Measurements from ENCODE around the gene SF3A2. TPM values are rescaled to one million over a fixed set of nuclear protein-coding genes. Genes with fewer than 3 reads are reported as not detected.

Gene SF3A2
- total and polyA plus RNA-seq, 10 of the 15 experiments (the other 5 are each of a cell fraction or from before 2014, with no cell fraction given): 0.33 to 143 (median 30.6) TPM

DNA sequence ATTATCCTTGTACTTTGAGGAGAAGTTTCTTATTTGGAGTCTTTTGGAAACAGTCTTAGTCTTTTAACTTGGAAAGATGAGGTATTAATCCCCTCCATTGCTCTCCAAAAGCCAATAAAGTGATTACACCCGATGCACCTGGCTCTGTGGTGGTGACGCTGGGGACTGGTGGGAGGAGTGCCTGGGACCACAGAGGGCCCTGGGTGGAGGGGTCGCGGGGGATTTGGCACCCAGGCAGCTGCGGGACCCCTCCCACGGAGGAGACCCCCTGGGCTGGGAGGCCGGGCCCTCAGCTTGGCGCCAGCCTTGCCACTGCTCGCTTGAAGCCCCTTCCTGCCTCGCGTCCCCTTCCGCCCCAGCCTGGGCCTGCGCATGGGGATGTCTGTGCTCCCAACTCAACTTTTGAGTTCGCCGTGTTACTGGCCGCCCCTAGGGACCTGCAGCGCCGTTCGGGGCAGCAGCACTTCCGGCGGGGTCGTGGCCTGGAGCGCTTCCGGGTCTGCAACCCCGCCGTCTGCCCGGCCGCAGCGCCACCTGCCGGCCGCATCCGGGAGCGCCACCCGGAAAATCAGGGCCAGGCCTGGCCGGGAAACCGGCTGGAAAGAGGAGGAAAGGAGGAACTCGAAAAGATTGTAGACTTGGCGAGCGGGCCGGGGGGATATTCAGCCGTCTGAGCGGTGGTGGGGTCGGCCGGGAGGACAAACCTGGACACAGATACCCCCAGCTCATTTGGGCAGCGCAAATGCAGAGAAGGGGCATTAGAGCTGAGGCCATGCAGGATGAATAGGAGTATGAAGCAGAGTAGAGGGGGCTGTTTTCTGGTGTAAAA, 36.9 kb downstream of the SF3A2 start:
- intact Hi-C loops (cut with micrococcal nuclease; ENCODE audit: unreplicated experiment): loop anchor here (1.0 to 10.0 kb wide), 3 partner anchors 37 to 511 kb away; partner anchors contain the start of genes PLEKHJ1, SF3A2, SGTA and THOP1
- ATAC-seq: peak; percentile 71
- BruUV-seq (replicated peaks): no TSS peak
- SMC1A ChIA-PET (ENCODE audit: uncharacterized antibody, unreplicated experiment): interaction anchor here (0.9 to 5.1 kb wide), 6 partner anchors 12 to 119 kb away, joined by 3 to 30 read pairs (median 4); no protein-coding TSS in a partner anchor
- H3K4me1 ChIP-seq (ENCODE audit: control insufficient read depth, insufficient read depth, low read length): peaks cover 9% of the 10 kb centered on the region
- peak; percentile 89 for FAIRE-seq
- H3K27me3 ChIP-seq (replicated peaks in 1 of 2; ENCODE audit: control insufficient read depth in 2 of 2, insufficient read depth in 2 of 2, low read length in 1 of 2): no peaks in the 10 kb centered on the region
- WGBS (ENCODE audit: insufficient coverage, insufficient replicate concordance, low lambda C conversion rate, missing lambda C conversion rate): 2% methylated on average over 45 of the region's 45 CpGs
- peak overlapping the region; percentile 58; the same call in 1 of the 2 replicates for H3K9ac ChIP-seq (ENCODE audit: control insufficient read depth, insufficient read depth, low read length)
- H3K27ac ChIP-seq (ENCODE audit: control insufficient read depth, insufficient read depth): peak overlapping the region; percentile 49
- H3K4me3 ChIP-seq: peak overlapping the region; percentile 95
- POLR2A ChIA-PET: interaction anchor here (1.3 to 3.5 kb wide), 3 partner anchors 15 to 102 kb away, joined by 3 to 16 read pairs (median 3); no protein-coding TSS in a partner anchor
- DNase-seq (ENCODE audit: low read depth, low spot score): peak; percentile 65
- CTCF ChIA-PET: interaction anchor here (1.0 to 6.4 kb wide), 12 partner anchors 12 to 377 kb away, joined by 3 to 46 read pairs (median 7); partner anchors contain the start of genes PLEKHJ1 and TIMM13
- peaks cover 13% of the 10 kb centered on the region for H4K20me1 ChIP-seq (ENCODE audit: control insufficient read depth, insufficient read depth)
- H3K9me3 ChIP-seq (replicated peaks; ENCODE audit: control insufficient read depth, insufficient read depth, low read length): no peaks in the 10 kb centered on the region
- H3K4me2 ChIP-seq (ENCODE audit: control insufficient read depth, insufficient read depth): peak overlapping the region; percentile 92
- peaks cover 4 to 19% of the 10 kb centered on the region in 2 experiments for H3K36me3 ChIP-seq (ENCODE audit: control insufficient read depth in 2 of 2, insufficient read depth in 2 of 2, low read length in 1 of 2)
- in situ Hi-C loops (cut with MboI): loop anchor here (5.0 to 10.0 kb wide), 3 partner anchors 36 to 341 kb away; partner anchors contain the start of genes PLEKHJ1 and SF3A2
- peaks cover 57% of the 10 kb centered on the region for H3K79me2 ChIP-seq (ENCODE audit: control insufficient read depth, insufficient read depth, low read length)
- RAD21 ChIA-PET (ENCODE audit: unreplicated experiment): interaction anchor here (0.6 to 4.5 kb wide), 5 partner anchors 35 to 118 kb away, joined by 4 to 44 read pairs (median 5); no protein-coding TSS in a partner anchor
- no peak overlapping the region for H2AFZ ChIP-seq (ENCODE audit: control insufficient read depth, low read depth, low read length)
- TF ChIP-seq GATAD2B (conservative IDR thresholded peaks at IDR 0.05; ENCODE audit: low read depth): peak; percentile 75
- TF ChIP-seq ZNF207 (IDR thresholded peaks at IDR 0.05; ENCODE audit: borderline replicate concordance): peak; percentile 84
- TF ChIP-seq ATF2 (IDR thresholded peaks at IDR 0.05; ENCODE audit: low read length): 0 out of 2 replicates have a peak, but pooled peaks have one; percentile 36
- peak; percentile 60 for TF ChIP-seq RELA (IDR thresholded peaks at IDR 0.05; ENCODE audit: borderline replicate concordance, partially characterized antibody)
- TF ChIP-seq, protein P1, sequence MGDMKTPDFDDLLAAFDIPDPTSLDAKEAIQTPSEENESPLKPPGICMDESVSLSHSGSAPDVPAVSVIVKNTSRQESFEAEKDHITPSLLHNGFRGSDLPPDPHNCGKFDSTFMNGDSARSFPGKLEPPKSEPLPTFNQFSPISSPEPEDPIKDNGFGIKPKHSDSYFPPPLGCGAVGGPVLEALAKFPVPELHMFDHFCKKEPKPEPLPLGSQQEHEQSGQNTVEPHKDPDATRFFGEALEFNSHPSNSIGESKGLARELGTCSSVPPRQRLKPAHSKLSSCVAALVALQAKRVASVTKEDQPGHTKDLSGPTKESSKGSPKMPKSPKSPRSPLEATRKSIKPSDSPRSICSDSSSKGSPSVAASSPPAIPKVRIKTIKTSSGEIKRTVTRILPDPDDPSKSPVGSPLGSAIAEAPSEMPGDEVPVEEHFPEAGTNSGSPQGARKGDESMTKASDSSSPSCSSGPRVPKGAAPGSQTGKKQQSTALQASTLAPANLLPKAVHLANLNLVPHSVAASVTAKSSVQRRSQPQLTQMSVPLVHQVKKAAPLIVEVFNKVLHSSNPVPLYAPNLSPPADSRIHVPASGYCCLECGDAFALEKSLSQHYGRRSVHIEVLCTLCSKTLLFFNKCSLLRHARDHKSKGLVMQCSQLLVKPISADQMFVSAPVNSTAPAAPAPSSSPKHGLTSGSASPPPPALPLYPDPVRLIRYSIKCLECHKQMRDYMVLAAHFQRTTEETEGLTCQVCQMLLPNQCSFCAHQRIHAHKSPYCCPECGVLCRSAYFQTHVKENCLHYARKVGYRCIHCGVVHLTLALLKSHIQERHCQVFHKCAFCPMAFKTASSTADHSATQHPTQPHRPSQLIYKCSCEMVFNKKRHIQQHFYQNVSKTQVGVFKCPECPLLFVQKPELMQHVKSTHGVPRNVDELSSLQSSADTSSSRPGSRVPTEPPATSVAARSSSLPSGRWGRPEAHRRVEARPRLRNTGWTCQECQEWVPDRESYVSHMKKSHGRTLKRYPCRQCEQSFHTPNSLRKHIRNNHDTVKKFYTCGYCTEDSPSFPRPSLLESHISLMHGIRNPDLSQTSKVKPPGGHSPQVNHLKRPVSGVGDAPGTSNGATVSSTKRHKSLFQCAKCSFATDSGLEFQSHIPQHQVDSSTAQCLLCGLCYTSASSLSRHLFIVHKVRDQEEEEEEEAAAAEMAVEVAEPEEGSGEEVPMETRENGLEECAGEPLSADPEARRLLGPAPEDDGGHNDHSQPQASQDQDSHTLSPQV (IDR thresholded peaks at IDR 0.05): peak; percentile 49; the same call in 1 of the 2 replicates
- no peak for TF ChIP-seq HDAC2 (IDR thresholded peaks at IDR 0.05)
- TF ChIP-seq POLR2A (IDR thresholded peaks at IDR 0.05; ENCODE audit: low read depth, low read length): peak; percentile 85
- no peak for TF ChIP-seq NFYB (IDR thresholded peaks at IDR 0.05; ENCODE audit: insufficient read depth, low read depth, low read length)
- TF ChIP-seq ZNF217 (IDR thresholded peaks at IDR 0.05): no peak
- TF ChIP-seq SREBF2 (IDR thresholded peaks at IDR 0.05; ENCODE audit: low read length): 0 out of 2 replicates have a peak, but pooled peaks have one; percentile 31
- no peak for TF ChIP-seq CHD4 (IDR thresholded peaks at IDR 0.05)
- no peak for TF ChIP-seq PAX8 (IDR thresholded peaks at IDR 0.05)
- TF ChIP-seq FOXM1 (IDR thresholded peaks at IDR 0.05; ENCODE audit: low read depth, low read length): 0 out of 2 replicates have a peak, but pooled peaks have one; percentile 27
- peak; percentile 82 for TF ChIP-seq SMC3 (IDR thresholded peaks at IDR 0.05; ENCODE audit: borderline replicate concordance, low read length)
- TF ChIP-seq, protein P2, sequence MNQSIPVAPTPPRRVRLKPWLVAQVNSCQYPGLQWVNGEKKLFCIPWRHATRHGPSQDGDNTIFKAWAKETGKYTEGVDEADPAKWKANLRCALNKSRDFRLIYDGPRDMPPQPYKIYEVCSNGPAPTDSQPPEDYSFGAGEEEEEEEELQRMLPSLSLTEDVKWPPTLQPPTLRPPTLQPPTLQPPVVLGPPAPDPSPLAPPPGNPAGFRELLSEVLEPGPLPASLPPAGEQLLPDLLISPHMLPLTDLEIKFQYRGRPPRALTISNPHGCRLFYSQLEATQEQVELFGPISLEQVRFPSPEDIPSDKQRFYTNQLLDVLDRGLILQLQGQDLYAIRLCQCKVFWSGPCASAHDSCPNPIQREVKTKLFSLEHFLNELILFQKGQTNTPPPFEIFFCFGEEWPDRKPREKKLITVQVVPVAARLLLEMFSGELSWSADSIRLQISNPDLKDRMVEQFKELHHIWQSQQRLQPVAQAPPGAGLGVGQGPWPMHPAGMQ (IDR thresholded peaks at IDR 0.05; ENCODE audit: borderline replicate concordance): no peak
- TF ChIP-seq EP300 (IDR thresholded peaks at IDR 0.05; ENCODE audit: borderline replicate concordance in 1 of 2, control insufficient read depth in 1 of 2, low read depth in 2 of 2, low read length in 2 of 2): no peak
